Stimulated activated CD8-positive, alpha-beta memory T cell treated with anti-CD3 and anti-CD28 coated beads, Interleukin-4, amount 100 ng/mL, for 1 hour (primary cell): Measurements from ENCODE around the gene NR2E1.

Experiments
- DNase-seq, 2 donors: peaks; one replicate each; pipeline ENCODE4 v3.0.0-alpha.2; 2020; ENCODE audit warnings: low read depth in 2 of 2, low spot score in 1 of 2

Gene NR2E1

GRCh38 chr6:108171291-108171917 is 5.6 kb downstream of the NR2E1 start:
- no peak for DNase-seq

- DNase-seq: no peak
These were observed 6.2 kb downstream of the NR2E1 start for GRCh38 chr6:108171918-108172516.

- no peak for DNase-seq
These were observed 8.8 kb downstream of the NR2E1 start for GRCh38 chr6:108174371-108175175.

GRCh38 chr6:108175176-108175591 is 9.4 kb downstream of the NR2E1 start:
- no peak for DNase-seq

GRCh38 chr6:108175592-108176279 is 9.9 kb downstream of the NR2E1 start:
- no peak for DNase-seq

GRCh38 chr6:108176281-108177089 is 10.7 kb downstream of the NR2E1 start:
- no peak for DNase-seq

GRCh38 chr6:108179741-108180140 is 13.9 kb downstream of the NR2E1 start:
- DNase-seq: no peak

GRCh38 chr6:108180266-108180665 is 14.4 kb downstream of the NR2E1 start:
- DNase-seq: no peak

- no peak for DNase-seq
These were observed 15.0 kb downstream of the NR2E1 start for GRCh38 chr6:108180776-108181175.

GRCh38 chr6:108186226-108186625 is 20.4 kb downstream of the NR2E1 start:
- DNase-seq: no peak

- no peak for DNase-seq
These were observed 21.7 kb downstream of the NR2E1 start for GRCh38 chr6:108187519-108187918.

GRCh38 chr6:108193131-108193530 is 27.3 kb downstream of the NR2E1 start:
- no peak for DNase-seq

GRCh38 chr6:108193835-108194234 is 28.0 kb downstream of the NR2E1 start:
- no peak for DNase-seq

GRCh38 chr6:108194503-108194902 is 28.7 kb downstream of the NR2E1 start:
- no peak for DNase-seq

- no peak for DNase-seq
These were observed 29.4 kb downstream of the NR2E1 start for GRCh38 chr6:108195209-108195608.

- no peak for DNase-seq
These were observed 33.1 kb downstream of the NR2E1 start for GRCh38 chr6:108198761-108199498.

- DNase-seq: no peak
These were observed 34.4 kb downstream of the NR2E1 start for GRCh38 chr6:108200186-108200585.

GRCh38 chr6:108200631-108201030 is 34.8 kb downstream of the NR2E1 start:
- no peak for DNase-seq

- DNase-seq: no peak
These were observed 37.6 kb downstream of the NR2E1 start for GRCh38 chr6:108203189-108204112.
